Ovary (tissue), 10 donors: ENCODE measurements around the gene MPP7. TPM values are rescaled to one million over a fixed set of nuclear protein-coding genes. Genes with fewer than 3 reads are reported as not detected.
"Not testable (repeated sequence)": the region's sequence is repeated elsewhere in the genome, so short reads cannot be mapped to it uniquely, and the experiment has no call there.

Experiments
- DNase-seq, 5 donors: peaks; one replicate each; pipeline ENCODE4 v3.0.0-alpha.2; 2019 to 2020
- H3K27ac ChIP-seq, 2 donors: fragments of 200-600 bp; one replicate each; pipeline versions ENCODE4 v1.5.1 to v1.8.0; 2019 to 2022
- H3K27me3 ChIP-seq: fragments of 200-600 bp; one replicate; pipeline ENCODE4 v1.8.0; 2022
- H3K36me3 ChIP-seq: fragments of 200-600 bp; sonication (generic); one replicate; pipeline ENCODE4 v1.5.1; 2019
- H3K4me1 ChIP-seq: one replicate; pipeline ENCODE4 v1.8.1; 2013; ENCODE audit warnings: mild to moderate bottlenecking, moderate library complexity; ENCODE audit not compliant: insufficient read depth
- H3K4me3 ChIP-seq: fragments of 200-600 bp; sonication (generic); one replicate; pipeline ENCODE4 v1.5.1; 2017
- H3K9me3 ChIP-seq, 2 donors: fragments of 200-600 bp in 1 of 2; sonication (generic) in 1 of 2; one replicate each; pipeline versions ENCODE4 v1.5.1 to v1.8.1; 2013 to 2019; ENCODE audit warnings: mild to moderate bottlenecking in 1 of 2, moderate library complexity in 1 of 2
- EP300 ChIP-seq: sonication (generic); formaldehyde crosslinking; IDR thresholded peaks from one replicate; pipeline ENCODE4 v1.6.1; 2017; ENCODE audit warnings: antibody characterized with exemption
- POLR2A ChIP-seq: fragments of 450-650 bp; IDR thresholded peaks from one replicate; pipeline ENCODE4 v1.6.1; 2017; ENCODE audit warnings: antibody characterized with exemption, mild to moderate bottlenecking, moderate library complexity
- WGBS, 3 donors: extraction: QIAGEN DNeasy Blood & Tissue Kit in 1 of 3; methylation state at CpG; one replicate each; pipeline versions ENCODE4 v1.1.5 to v1.1.7; 2013 to 2017; 5-methylcytosine and 5-hydroxymethylcytosine counted together
- intact Hi-C, 4 donors: fragments of 100-400 bp; cut with DNase I; formaldehyde crosslinking; loops; one replicate each; pipeline versions ENCODE4 v1.11.0 to v1.15.1; 2022 to 2023
- long read RNA-seq, 3 donors: library from polyadenylated mRNA in 2 of 3; unstranded in 2 of 3; transcript quantifications; one replicate each; pipeline ENCODE4 v2.0.0 and lab custom pipeline, GENCODE V29; 2021 to 2026
- polyA plus RNA-seq, 2 donors: library from polyadenylated mRNA; stranded (reverse); fragments of 200-250 nt in 1 of 2; fragments of 350-450 nt in 1 of 2; fragmentation: Illumina TruSeq in 1 of 2; extraction: RNeasy Lipid Tissue Mini Kit (QIAGEN cat#74804) in 1 of 2; gene quantifications; one replicate each; pipeline ENCODE4 v1.2.3, GENCODE V29; 2013 to 2014
- total RNA-seq, 7 donors: library from RNA; depleted of rRNA in 2 of 7; stranded (reverse); fragments of >200 nt in 2 of 7; fragmentation: NEBNext Ultra II Directional in 3 of 7; extraction: Animal tissue kit (Norgen Biotek cat#: 25700) in 3 of 7; gene quantifications; one replicate each; pipeline versions ENCODE4 v1.1.0 to v1.2.4, GENCODE V29; 2016 to 2023
- TF ChIP-seq, protein P1 (sequence below), 3 donors: fragments of 450-650 bp in 2 of 3; fragments of 200-600 bp in 1 of 3; IDR thresholded peaks; one replicate each; pipeline versions ENCODE4 v1.5.1 to v1.8.0; 2016 to 2022; ENCODE audit warnings: antibody characterized with exemption in 3 of 3, mild to moderate bottlenecking in 1 of 3
- donor health status: DM: no; HTN: no; CAD: no; lungs with moderate emphysema.
- donor health status: DM: no; HTN: no; CAD: no.
- donor health status: Bipolar disorder and iron deficiency.
- donor health status: DM: yes; HTN: yes; CAD: no.
- donor health status: DM: no; HTN: no; CAD: no.
- donor health status: DM: yes; HTN: yes; CAD: no.

Gene MPP7
- total RNA-seq: 10 to 100 TPM in 3 of 7 donors, 1 to 10 TPM in 4; 2.2 to 13.3 (median 9.3) TPM
- polyA plus RNA-seq: 1 to 10 TPM; 2.3 to 7.5 TPM
- long read RNA-seq, donor 1, partial matches to known transcripts: 21 of 34 reads
- long read RNA-seq, donor 1, other reads (novel, unspliced or antisense): 13 of 34 reads
- long read RNA-seq, donor 2: 0 reads
- long read RNA-seq, donor 3, partial matches to known transcripts: 1 of 11 reads
- long read RNA-seq, donor 3, other reads (novel, unspliced or antisense): 10 of 11 reads

GRCh38 chr10:28302638-28303488 lies at the start of gene MPP7:
Gene MPP7 (minus strand): TSS chr10:28303064. CDS start chr10:28238604, 64,460 bp downstream.
- no peaks in the 10 kb centered on the region for H3K36me3 ChIP-seq
- H3K27me3 ChIP-seq: no peaks in the 10 kb centered on the region
- intact Hi-C loops: loop anchor here in 1 of 4 donors (10.0 kb wide), 1 partner anchor 82 kb away; no protein-coding TSS in a partner anchor
- H3K9me3 ChIP-seq: no peaks in the 10 kb centered on the region
- H3K4me3 ChIP-seq: peak within 1 kb of the TSS; percentile 89
- DNase-seq: peak; percentile 94 to 96 (median 95)
- H3K4me1 ChIP-seq: peaks cover 1% of the 10 kb centered on the region
- peak within 1 kb of the TSS; percentile 80 to 81 for H3K27ac ChIP-seq
- TF ChIP-seq POLR2A: peak; percentile 26
- TF ChIP-seq EP300: no peak
- TF ChIP-seq, protein P1, sequence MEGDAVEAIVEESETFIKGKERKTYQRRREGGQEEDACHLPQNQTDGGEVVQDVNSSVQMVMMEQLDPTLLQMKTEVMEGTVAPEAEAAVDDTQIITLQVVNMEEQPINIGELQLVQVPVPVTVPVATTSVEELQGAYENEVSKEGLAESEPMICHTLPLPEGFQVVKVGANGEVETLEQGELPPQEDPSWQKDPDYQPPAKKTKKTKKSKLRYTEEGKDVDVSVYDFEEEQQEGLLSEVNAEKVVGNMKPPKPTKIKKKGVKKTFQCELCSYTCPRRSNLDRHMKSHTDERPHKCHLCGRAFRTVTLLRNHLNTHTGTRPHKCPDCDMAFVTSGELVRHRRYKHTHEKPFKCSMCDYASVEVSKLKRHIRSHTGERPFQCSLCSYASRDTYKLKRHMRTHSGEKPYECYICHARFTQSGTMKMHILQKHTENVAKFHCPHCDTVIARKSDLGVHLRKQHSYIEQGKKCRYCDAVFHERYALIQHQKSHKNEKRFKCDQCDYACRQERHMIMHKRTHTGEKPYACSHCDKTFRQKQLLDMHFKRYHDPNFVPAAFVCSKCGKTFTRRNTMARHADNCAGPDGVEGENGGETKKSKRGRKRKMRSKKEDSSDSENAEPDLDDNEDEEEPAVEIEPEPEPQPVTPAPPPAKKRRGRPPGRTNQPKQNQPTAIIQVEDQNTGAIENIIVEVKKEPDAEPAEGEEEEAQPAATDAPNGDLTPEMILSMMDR (IDR thresholded peaks at IDR 0.05): peak; percentile 20 to 36 (median 29)
- 0 to 1% (median 0%) methylated on average over 44 to 80 of the region's 80 CpGs for WGBS, 3 donors

DNA sequence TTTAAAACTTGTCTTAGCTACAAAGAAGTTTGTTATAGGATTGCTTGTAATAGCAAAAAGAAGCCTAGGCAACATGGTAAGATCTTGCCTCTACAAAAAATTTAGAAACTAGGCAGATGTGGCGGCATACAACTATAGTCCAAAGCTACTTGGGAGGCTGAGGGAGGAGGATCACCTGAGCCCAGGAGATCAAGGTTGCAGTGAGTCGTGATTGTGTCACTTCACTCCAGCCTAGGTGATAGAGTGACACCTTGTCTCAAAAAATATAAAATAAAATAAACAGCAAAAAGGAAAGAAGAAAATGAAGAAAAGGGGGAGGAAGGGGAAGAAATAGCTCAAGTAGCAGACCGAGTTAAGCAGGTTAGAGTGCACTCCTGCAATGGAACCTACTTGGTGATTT lies 47.0 kb upstream of the MPP7 start:
- H3K27me3 ChIP-seq: no peaks in the 10 kb centered on the region
- DNase-seq: no peak
- intact Hi-C loops: loop anchor here in 1 of 4 donors (10.0 kb wide), 1 partner anchor 935 kb away; the partner anchor contains the start of gene LYZL1
- H3K9me3 ChIP-seq: no peaks in the 10 kb centered on the region
- no peak overlapping the region for H3K4me3 ChIP-seq
- no peaks in the 10 kb centered on the region for H3K36me3 ChIP-seq
- H3K4me1 ChIP-seq: no peaks in the 10 kb centered on the region
- TF ChIP-seq POLR2A (no peak), EP300 (no peak)
- TF ChIP-seq, protein P1 (IDR thresholded peaks at IDR 0.05): no peak
- no peak overlapping the region for H3K27ac ChIP-seq
- 32 to 88% (median 83%) methylated on average over 3 of the region's 3 CpGs for WGBS, 3 donors

DNA sequence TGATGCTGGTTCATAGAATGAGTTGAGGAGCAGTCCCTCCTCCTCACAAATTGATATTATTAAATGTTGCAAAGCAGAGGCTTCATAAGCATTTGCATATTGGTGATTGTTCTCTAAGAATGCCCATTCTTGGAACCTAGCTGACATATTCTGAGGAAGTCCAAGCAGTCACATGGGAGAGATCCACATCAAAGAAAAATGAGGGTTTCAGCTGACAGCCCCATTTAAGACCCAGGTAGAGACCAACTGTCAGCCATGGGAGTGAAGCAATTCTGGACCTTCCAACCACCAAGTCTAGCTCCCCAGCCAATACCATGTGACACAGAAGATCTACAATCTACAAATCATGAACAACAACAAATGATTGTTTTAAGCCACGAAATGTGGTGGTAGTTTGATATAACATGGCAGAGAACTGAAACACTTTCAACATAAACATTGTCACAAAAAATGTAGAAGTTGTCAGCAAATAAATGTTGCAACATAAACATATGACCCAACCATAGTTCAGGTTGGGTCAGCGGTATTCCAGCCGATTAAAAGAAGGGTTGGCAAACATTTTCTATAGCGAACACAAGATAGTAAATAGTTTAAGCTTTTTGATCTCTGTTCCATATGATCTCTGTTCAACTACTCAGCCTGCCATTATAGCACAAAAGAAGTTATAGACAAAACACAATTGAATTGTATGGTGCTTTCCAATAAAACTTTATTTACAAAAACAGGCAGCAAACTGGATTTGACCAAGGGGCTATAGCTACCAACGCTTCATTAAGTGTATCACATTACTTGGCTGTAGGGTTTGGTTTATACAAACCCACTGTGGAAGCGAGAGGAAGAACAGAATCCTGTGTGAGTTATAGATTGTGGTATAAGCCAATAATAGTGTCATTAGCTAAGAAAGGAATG lies 41.4 kb upstream of the MPP7 start:
- H3K4me3 ChIP-seq: no peak overlapping the region
- no peaks in the 10 kb centered on the region for H3K4me1 ChIP-seq
- H3K9me3 ChIP-seq: no peaks in the 10 kb centered on the region
- TF ChIP-seq EP300: no peak
- no peak for TF ChIP-seq POLR2A
- DNase-seq: no peak
- no peaks in the 10 kb centered on the region for H3K27me3 ChIP-seq
- WGBS, 3 donors: 76 to 92% (median 85%) methylated on average over 6 of the region's 6 CpGs
- intact Hi-C loops: loop anchor here in 1 of 4 donors (10.0 kb wide), 1 partner anchor 941 kb away; the partner anchor contains the start of gene LYZL1
- no peak overlapping the region for H3K27ac ChIP-seq
- no peaks in the 10 kb centered on the region for H3K36me3 ChIP-seq

GRCh38 chr10:28343252-28343651 lies 40.4 kb upstream of the MPP7 start:
- 88 to 92% (median 89%) methylated on average over 2 of the region's 2 CpGs for WGBS, 3 donors

GRCh38 chr10:28341679-28342078 lies 38.8 kb upstream of the MPP7 start:
- WGBS, 3 donors: 84 to 90% (median 87%) methylated on average over 5 of the region's 5 CpGs
- H3K27me3 ChIP-seq, H3K4me1 ChIP-seq, H3K36me3 ChIP-seq, H3K27ac ChIP-seq, H3K4me3 ChIP-seq, DNase-seq, H3K9me3 ChIP-seq: not testable (repeated sequence)
- intact Hi-C loops: loop anchor here in 1 of 4 donors (10.0 kb wide), 1 partner anchor 943 kb away; the partner anchor contains the start of gene LYZL1

More at GRCh38 chr10:28343252-28343651, 40.4 kb upstream of the MPP7 start:
- TF ChIP-seq, protein P1 (IDR thresholded peaks at IDR 0.05): no peak
- TF ChIP-seq EP300 (no peak), POLR2A (no peak)
- DNase-seq: no peak
- intact Hi-C loops: loop anchor here in 1 of 4 donors (10.0 kb wide), 1 partner anchor 942 kb away; the partner anchor contains the start of gene LYZL1
- no peaks in the 10 kb centered on the region for H3K27me3 ChIP-seq
- no peaks in the 10 kb centered on the region for H3K9me3 ChIP-seq
- no peaks in the 10 kb centered on the region for H3K36me3 ChIP-seq
- no peaks in the 10 kb centered on the region for H3K4me1 ChIP-seq
- H3K4me3 ChIP-seq: no peak overlapping the region
- no peak overlapping the region for H3K27ac ChIP-seq
